HG02623 (cell line): ENCODE data around the gene NEB.
"Not testable (repeated sequence)": the region's sequence is repeated elsewhere in the genome, so short reads cannot be mapped to it uniquely, and the experiment has no call there.

Source experiments
- ATAC-seq: cut with Tn5 transposase; IDR thresholded peaks from one replicate; pipeline ENCODE4 v1.9.1; 2021; ENCODE audit warnings: moderate library complexity; ENCODE audit not compliant: unreplicated experiment

NEB gene

DNA sequence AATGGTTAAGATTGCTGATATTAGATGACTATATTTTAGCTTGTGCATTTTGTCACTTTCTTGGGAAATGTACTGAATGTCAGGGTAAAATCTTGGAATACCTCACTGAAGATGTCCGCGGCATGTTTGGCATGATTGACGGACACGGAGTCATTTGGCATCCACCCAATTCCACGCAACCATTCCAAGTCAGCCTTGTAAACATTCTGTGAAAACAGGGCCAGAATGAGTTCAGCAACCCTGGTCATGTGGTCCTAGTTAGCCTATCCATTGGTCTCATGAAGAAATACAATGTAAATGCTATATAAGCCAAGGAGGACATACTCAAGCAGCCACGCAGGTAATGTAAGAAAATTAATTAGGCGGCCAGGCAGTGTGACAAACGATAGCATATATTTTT lies 165.1 kb downstream of the NEB start:
- no peak for ATAC-seq

GRCh38 chr2:151568501-151568900 lies 165.8 kb downstream of the NEB start:
- no peak for ATAC-seq

- ATAC-seq = no peak
Observed at GRCh38 chr2:151567006-151567405, 167.3 kb downstream of the NEB start.

DNA sequence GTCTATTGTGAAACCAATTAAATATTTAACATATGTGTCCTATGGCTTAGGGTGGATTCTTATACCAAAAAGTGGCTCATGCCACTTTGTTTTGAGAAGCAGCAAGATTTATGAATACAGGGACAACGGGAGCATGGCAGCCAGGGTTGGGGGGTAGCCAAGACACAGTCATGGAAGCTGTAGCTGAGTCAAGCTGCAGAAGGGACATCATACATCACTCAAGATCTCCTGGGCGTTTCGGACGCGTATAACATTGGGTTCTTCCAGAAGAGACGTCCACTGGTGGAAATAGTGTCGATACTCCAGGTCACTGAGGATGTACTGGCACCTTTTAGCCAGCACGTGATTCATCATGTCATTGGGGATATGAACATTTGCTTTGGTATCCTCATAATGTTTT lies 171.9 kb downstream of the NEB start:
- ATAC-seq = no peak

DNA sequence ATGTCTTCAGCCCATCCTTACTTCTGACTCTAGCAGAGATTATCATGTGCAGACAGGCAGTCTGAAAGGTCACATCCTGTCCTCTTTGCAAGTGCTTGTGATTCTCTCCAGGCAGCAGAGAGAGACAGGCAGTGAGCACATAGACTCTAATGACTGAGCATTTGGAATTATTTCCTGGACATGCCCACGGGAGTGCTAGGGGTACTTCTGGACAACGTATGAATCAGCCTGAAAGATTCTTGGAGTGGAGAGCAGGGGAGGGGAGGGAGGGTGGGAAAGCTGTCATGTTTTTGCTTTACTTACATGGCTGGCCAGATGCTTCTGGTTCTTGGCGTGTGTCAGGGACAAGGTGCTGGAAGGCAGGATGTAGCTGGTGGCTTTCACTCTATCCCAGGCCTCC lies 174.0 kb downstream of the NEB start:
- no peak for ATAC-seq

DNA sequence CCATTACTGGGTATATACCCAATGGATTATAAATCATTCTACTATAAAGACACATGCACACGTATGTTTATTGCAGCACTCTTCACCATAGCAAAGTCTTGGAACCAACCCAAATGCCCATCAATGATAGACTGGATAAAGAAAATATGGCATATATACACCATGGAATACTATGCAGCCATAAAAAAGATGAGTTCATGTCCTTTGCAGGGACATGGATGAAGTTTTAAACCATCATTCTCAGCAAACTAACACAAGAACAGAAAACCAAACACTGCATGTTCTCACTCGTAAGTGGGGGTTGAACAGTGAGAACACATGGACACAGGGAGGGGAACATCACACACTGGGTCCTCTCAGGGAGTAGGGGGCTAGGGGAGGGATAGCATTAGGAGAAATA lies 174.8 kb downstream of the NEB start:
- ATAC-seq = not testable (repeated sequence)

DNA sequence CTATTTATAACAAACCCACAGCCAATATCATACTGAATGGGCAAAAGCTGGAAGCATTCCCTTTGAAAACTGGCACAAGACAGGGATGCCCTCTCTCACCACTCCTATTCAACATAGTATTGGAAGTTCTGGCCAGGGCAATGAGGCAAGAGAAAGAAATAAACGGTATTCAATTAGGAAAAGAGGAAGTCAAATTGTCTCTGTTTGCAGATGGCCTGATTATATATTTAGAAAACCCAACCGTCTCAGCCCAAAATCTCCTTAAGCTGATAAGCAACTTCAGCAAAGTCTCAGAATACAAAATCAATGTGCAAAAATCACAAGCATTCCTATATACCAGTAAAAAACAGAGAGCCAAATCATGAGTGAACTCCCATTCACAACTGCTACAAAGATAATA lies 176.4 kb downstream of the NEB start:
- ATAC-seq = not testable (repeated sequence)

DNA sequence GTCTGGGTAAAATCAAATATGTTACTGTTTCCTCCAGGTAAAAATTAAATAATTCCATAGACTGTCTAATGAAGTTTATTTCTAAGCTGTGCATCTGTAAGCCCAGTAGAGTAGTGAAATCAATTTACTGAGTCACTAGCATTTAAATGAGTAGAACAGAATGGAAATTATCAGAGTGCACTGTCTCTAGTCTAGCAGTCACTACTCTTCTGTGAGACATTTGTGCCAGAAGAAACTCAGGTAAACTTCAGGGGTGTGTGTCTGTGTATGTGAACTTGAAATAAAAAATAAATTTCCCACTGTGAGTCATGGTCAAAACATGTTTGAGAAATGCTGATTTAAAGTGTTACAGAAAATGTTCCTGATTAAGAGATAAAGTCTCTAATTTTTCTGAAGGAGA lies 178.2 kb downstream of the NEB start:
- no peak for ATAC-seq

GRCh38 chr2:151552287-151552686 lies 182.0 kb downstream of the NEB start:
- no peak for ATAC-seq

- no peak for ATAC-seq
Observed at GRCh38 chr2:151551556-151551955, 182.7 kb downstream of the NEB start.

GRCh38 chr2:151549191-151549590 lies 185.1 kb downstream of the NEB start:
- ATAC-seq = no peak

GRCh38 chr2:151544449-151544848 lies 189.8 kb downstream of the NEB start:
- no peak for ATAC-seq

DNA sequence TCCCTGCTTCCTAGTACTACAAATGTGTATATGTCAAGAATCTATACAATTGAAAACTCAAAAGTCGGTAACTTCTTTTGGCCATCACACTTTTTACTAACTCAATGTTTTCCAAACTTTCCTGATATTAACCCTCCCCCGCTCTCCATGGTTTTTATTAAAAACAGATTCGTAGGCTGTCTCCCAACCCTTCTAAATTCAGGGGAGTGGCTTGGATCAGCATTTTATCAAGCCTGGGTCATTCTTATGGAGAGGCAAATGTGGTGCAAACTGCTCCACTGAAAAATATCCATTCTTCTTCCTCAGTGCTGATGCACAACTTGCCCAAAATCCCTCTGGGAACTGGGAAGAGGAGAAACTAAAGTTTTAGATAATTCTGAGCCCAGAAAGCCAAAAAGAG lies 190.4 kb downstream of the NEB start:
- ATAC-seq = no peak

DNA sequence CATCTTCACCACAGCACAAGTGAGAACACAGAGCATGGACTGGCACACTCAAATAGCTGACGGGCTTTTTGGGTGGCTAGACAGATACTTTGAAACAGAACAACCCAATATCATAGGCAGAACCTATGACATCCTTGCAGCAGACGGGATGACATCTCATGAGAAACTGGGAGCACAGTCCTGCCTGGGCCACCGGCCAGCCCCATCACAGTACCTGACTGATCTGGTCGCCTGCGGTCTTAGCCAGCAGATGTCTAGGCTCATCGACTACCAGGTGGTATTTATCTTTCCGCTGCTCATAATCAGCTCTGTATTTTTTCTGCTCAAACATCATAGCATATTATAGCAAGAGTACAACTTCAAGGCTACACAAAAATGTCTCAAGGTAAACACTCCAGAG lies 200.3 kb downstream of the NEB start:
- ATAC-seq = no peak

DNA sequence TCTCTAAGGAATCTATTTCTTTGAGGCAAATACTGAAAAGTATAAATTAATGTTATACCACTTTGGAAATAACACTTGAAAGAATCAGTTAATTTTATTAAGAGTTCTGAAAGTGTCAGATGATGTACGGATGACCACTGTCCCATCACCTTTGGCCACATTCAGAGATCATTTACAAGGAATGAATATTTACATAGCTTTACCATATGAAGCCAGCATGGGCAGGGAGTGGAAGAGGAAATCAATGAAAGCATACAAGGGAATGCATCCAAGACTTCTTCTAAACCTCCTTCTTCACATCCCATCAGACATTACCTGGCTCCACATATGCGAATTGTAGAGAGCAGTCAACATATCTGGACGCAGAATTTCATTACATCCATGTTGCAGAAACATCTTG lies 201.1 kb downstream of the NEB start:
- ATAC-seq = no peak

- no peak for ATAC-seq
Observed at GRCh38 chr2:151526572-151527090, 207.6 kb downstream of the NEB start.

GRCh38 chr2:151525821-151526373 lies 208.4 kb downstream of the NEB start:
- ATAC-seq = no peak

GRCh38 chr2:151523850-151524249 lies 210.4 kb downstream of the NEB start:
- ATAC-seq = no peak

DNA sequence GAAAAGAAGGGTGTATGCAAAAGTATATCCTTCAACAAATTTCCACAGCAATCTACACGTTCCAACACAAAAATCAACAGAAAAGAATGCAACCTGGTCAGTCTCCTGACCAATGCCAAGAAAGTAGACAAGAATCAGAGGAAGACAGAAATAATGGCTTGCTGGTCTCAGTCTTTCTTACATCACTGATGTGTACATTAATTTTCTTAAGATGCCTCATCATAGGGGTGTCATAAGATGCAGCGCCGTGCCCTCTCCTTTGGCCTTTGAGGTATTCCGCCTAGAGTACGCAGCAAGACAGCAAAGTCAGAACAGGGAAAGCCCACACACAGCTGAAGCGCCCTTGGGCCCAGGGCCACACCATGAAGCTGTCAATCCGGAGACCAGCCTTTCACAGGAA lies 211.7 kb downstream of the NEB start:
- no peak for ATAC-seq

- ATAC-seq = no peak
Observed at GRCh38 chr2:151520976-151521375, 213.3 kb downstream of the NEB start.

- no peak for ATAC-seq
Observed at GRCh38 chr2:151518802-151519201, 215.5 kb downstream of the NEB start.

DNA sequence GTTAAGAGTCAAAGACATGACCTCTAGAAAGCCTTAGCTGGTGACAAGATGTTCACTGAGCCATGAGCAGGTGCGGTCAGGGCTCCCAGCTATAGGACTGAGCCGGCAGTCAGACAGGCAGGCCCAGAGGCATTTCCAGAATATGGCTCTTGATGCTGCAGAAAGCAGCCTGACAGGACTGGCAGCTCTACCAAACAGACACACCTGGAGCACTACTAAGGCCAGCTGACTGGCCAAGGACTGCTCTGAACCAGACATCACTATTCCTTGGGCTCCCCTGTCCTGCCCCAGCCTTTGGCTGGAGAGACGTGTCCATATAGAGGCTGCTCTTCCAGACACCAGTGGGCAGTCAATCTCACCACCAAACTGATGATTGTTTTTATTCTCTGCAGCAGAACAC lies 225.8 kb downstream of the NEB start:
- no peak for ATAC-seq

GRCh38 chr2:151506170-151506569 lies 228.1 kb downstream of the NEB start:
- no peak for ATAC-seq
